ENCODE data around the gene ROBO1. TPM values are rescaled to one million over a fixed set of nuclear protein-coding genes. Genes with fewer than 3 reads are reported as not detected.

The ROBO1 gene
- total RNA-seq, 1 donor from 2014 or later = 71.7 TPM

DNA sequence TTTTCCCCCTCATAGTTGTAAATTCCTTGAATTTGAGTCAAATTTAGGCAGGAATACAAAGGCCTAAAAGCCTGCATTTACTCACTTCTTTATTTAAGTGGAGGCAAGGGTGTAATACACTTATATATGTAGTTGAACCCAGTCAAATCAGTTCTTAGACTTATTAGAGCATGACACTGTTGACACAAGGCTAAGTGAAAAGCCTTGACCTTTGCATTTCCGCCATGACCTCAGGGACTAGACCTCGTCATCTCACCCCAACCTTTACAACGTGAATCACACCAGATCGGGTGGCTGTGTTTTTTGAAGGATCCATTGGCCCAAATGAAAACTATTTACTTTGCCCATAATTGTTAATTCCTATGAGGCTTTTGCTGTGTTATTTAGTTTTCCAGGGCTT, 774.4 kb downstream of the ROBO1 start:
- Mint-ChIP-seq H3K4me3 (ENCODE audit: unreplicated experiment) (no peak overlapping the region), H3K36me3 (ENCODE audit: low read depth, unreplicated experiment) (peaks cover 1% of the 10 kb centered on the region)
- peaks cover 12% of the 10 kb centered on the region for H3K79me2 ChIP-seq (ENCODE audit: insufficient read depth, low read length)

DNA sequence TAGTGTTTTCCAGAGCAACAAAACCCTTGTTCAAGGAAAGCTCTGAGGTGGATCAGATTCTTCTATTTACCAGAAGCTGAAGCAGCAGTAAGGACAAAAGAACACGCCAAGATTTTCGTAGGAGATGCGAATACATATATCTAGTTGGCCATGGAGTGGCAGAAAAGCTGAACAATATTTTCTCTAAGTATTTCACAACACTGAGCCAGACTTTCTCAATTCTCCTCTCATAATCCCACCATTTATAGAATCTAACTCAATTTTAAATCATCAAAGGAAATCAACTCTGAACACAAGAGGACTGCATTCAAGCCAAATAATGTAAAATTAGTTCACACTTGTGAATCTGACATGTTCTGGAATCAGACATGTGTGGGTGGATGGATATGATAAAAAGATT, 775.0 kb downstream of the ROBO1 start:
- Histone ChIP-seq H3K9ac (ENCODE audit: low read length) (no peak overlapping the region), H3K4me2 (ENCODE audit: low read length) (no peak overlapping the region), H3K79me2 (ENCODE audit: insufficient read depth, low read length) (peaks cover 12% of the 10 kb centered on the region), H4K20me1 (ENCODE audit: insufficient read depth, low read length) (no peaks in the 10 kb centered on the region), H3K4me1 (ENCODE audit: insufficient read depth, low read length) (no peaks in the 10 kb centered on the region), H3K9me3 (ENCODE audit: insufficient read depth, low read depth, low read length) (peaks cover 5% of the 10 kb centered on the region), H3K27ac (ENCODE audit: low read depth, low read length) (no peak overlapping the region), H3K27me3 (ENCODE audit: insufficient read depth, low read length) (no peaks in the 10 kb centered on the region), H2AFZ (ENCODE audit: low read depth, low read length) (no peak overlapping the region), H3K36me3 (ENCODE audit: insufficient read depth, low read length) (no peaks in the 10 kb centered on the region), H3K4me3 (ENCODE audit: insufficient read depth, low read depth, low read length) (no peak overlapping the region)
- H3K27me3 Mint-ChIP-seq (ENCODE audit: low read depth, unreplicated experiment) = no peaks in the 10 kb centered on the region
- peaks cover 1% of the 10 kb centered on the region for H3K36me3 Mint-ChIP-seq (ENCODE audit: low read depth, unreplicated experiment)
- H3K4me1 Mint-ChIP-seq (ENCODE audit: low read depth, unreplicated experiment) = peaks cover 21% of the 10 kb centered on the region
- no peaks in the 10 kb centered on the region for H3K9me3 Mint-ChIP-seq (ENCODE audit: unreplicated experiment)
- FAIRE-seq (no peak), DNase-seq (ENCODE audit: low read depth) (no peak)
- H3K27ac Mint-ChIP-seq (ENCODE audit: unreplicated experiment) = no peak overlapping the region
- TF ChIP-seq EZH2 (IDR thresholded peaks at IDR 0.05; ENCODE audit: insufficient read depth, low read length) = no peak
- TF ChIP-seq, protein P1, sequence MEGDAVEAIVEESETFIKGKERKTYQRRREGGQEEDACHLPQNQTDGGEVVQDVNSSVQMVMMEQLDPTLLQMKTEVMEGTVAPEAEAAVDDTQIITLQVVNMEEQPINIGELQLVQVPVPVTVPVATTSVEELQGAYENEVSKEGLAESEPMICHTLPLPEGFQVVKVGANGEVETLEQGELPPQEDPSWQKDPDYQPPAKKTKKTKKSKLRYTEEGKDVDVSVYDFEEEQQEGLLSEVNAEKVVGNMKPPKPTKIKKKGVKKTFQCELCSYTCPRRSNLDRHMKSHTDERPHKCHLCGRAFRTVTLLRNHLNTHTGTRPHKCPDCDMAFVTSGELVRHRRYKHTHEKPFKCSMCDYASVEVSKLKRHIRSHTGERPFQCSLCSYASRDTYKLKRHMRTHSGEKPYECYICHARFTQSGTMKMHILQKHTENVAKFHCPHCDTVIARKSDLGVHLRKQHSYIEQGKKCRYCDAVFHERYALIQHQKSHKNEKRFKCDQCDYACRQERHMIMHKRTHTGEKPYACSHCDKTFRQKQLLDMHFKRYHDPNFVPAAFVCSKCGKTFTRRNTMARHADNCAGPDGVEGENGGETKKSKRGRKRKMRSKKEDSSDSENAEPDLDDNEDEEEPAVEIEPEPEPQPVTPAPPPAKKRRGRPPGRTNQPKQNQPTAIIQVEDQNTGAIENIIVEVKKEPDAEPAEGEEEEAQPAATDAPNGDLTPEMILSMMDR (IDR thresholded peaks at IDR 0.05; ENCODE audit: insufficient read depth, low read depth, low read length) = no peak
- H3K4me3 Mint-ChIP-seq (ENCODE audit: unreplicated experiment) = no peak overlapping the region

More for the DNA sequence above, 774.4 kb downstream of the ROBO1 start:
- Histone ChIP-seq H3K36me3 (ENCODE audit: insufficient read depth, low read length) (no peaks in the 10 kb centered on the region), H3K9me3 (ENCODE audit: insufficient read depth, low read depth, low read length) (peaks cover 5% of the 10 kb centered on the region), H3K9ac (ENCODE audit: low read length) (no peak overlapping the region), H3K27me3 (ENCODE audit: insufficient read depth, low read length) (no peaks in the 10 kb centered on the region), H3K4me2 (ENCODE audit: low read length) (no peak overlapping the region), H2AFZ (ENCODE audit: low read depth, low read length) (no peak overlapping the region), H3K27ac (ENCODE audit: low read depth, low read length) (no peak overlapping the region), H4K20me1 (ENCODE audit: insufficient read depth, low read length) (no peaks in the 10 kb centered on the region), H3K4me3 (ENCODE audit: insufficient read depth, low read depth, low read length) (no peak overlapping the region), H3K4me1 (ENCODE audit: insufficient read depth, low read length) (no peaks in the 10 kb centered on the region)
- FAIRE-seq (no peak), DNase-seq (ENCODE audit: low read depth) (no peak)
- H3K27me3 Mint-ChIP-seq (ENCODE audit: low read depth, unreplicated experiment) = no peaks in the 10 kb centered on the region
- H3K27ac Mint-ChIP-seq (ENCODE audit: unreplicated experiment) = no peak overlapping the region
- TF ChIP-seq, protein P1 (IDR thresholded peaks at IDR 0.05; ENCODE audit: insufficient read depth, low read depth, low read length) = no peak
- TF ChIP-seq EZH2 (IDR thresholded peaks at IDR 0.05; ENCODE audit: insufficient read depth, low read length) = no peak
- H3K9me3 Mint-ChIP-seq (ENCODE audit: unreplicated experiment) = no peaks in the 10 kb centered on the region
- H3K4me1 Mint-ChIP-seq (ENCODE audit: low read depth, unreplicated experiment) = peaks cover 17% of the 10 kb centered on the region

DNA sequence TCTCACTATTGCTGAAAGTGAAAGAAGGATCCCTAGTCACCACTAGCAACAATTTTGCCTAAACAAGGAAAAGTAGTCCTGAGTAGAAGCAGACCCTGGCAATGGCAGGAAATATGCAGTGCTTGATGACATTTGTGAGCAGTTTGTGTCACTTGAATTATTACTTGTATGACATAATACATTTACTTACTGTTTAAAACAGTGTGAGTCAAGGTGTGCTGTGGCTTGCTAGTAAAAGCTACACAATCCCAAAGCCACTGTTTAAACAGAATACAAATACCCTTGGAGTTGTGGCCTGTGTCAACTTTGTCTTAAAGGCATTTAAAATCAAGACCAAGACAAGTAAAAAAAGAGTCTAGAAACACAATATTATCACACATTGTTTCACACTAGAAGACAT, 775.4 kb downstream of the ROBO1 start:
- Histone ChIP-seq H3K27ac (ENCODE audit: low read depth, low read length) (no peak overlapping the region), H3K4me1 (ENCODE audit: insufficient read depth, low read length) (no peaks in the 10 kb centered on the region), H3K79me2 (ENCODE audit: insufficient read depth, low read length) (peaks cover 12% of the 10 kb centered on the region), H3K4me2 (ENCODE audit: low read length) (no peak overlapping the region), H3K27me3 (ENCODE audit: insufficient read depth, low read length) (no peaks in the 10 kb centered on the region), H3K9me3 (ENCODE audit: insufficient read depth, low read depth, low read length) (peaks cover 5% of the 10 kb centered on the region), H3K9ac (ENCODE audit: low read length) (no peak overlapping the region), H3K36me3 (ENCODE audit: insufficient read depth, low read length) (no peaks in the 10 kb centered on the region), H3K4me3 (ENCODE audit: insufficient read depth, low read depth, low read length) (no peak overlapping the region), H2AFZ (ENCODE audit: low read depth, low read length) (no peak overlapping the region), H4K20me1 (ENCODE audit: insufficient read depth, low read length) (no peaks in the 10 kb centered on the region)
- H3K9me3 Mint-ChIP-seq (ENCODE audit: unreplicated experiment) = no peaks in the 10 kb centered on the region
- peaks cover 21% of the 10 kb centered on the region for H3K4me1 Mint-ChIP-seq (ENCODE audit: low read depth, unreplicated experiment)
- no peak for TF ChIP-seq EZH2 (IDR thresholded peaks at IDR 0.05; ENCODE audit: insufficient read depth, low read length)
- TF ChIP-seq, protein P1 (IDR thresholded peaks at IDR 0.05; ENCODE audit: insufficient read depth, low read depth, low read length) = no peak
- FAIRE-seq (no peak), DNase-seq (ENCODE audit: low read depth) (no peak)
- H3K36me3 Mint-ChIP-seq (ENCODE audit: low read depth, unreplicated experiment) = no peaks in the 10 kb centered on the region
- no peak overlapping the region for H3K4me3 Mint-ChIP-seq (ENCODE audit: unreplicated experiment)
- no peak overlapping the region for H3K27ac Mint-ChIP-seq (ENCODE audit: unreplicated experiment)
- H3K27me3 Mint-ChIP-seq (ENCODE audit: low read depth, unreplicated experiment) = no peaks in the 10 kb centered on the region
